Gastroesophageal sphincter (tissue), 3 donors: ENCODE results near the gene LEMD2.

Source experiments
- CTCF ChIP-seq, 4 experiments: fragments of 200-600 bp in 2 of 4; fragments of 450-650 bp in 2 of 4; sonication (generic) in 1 of 4; IDR thresholded peaks; one replicate each; pipeline ENCODE4 v1.5.1; 2017 to 2019; ENCODE audit warnings: antibody characterized with exemption in 4 of 4, mild to moderate bottlenecking in 2 of 4, moderate library complexity in 2 of 4
- EP300 ChIP-seq: sonication (generic); formaldehyde crosslinking; IDR thresholded peaks from one replicate; pipeline ENCODE4 v1.6.1; 2017; ENCODE audit warnings: antibody characterized with exemption, mild to moderate bottlenecking
- POLR2A ChIP-seq, 2 donors: fragments of 450-650 bp; IDR thresholded peaks; one replicate each; pipeline ENCODE4 v1.6.1; 2017; ENCODE audit warnings: antibody characterized with exemption in 2 of 2, mild to moderate bottlenecking in 2 of 2, moderate library complexity in 1 of 2

GRCh38 chr6:33801611-33802010 is 12.7 kb upstream of the LEMD2 start:
- TF ChIP-seq POLR2A (IDR thresholded peaks at IDR 0.05) (no peak), CTCF (IDR thresholded peaks at IDR 0.05) (no peak), EP300 (no peak)
